ENCODE measurements around the gene UGT1A6. TPM values are rescaled to one million over a fixed set of nuclear protein-coding genes. Genes with fewer than 3 reads are reported as not detected.

UGT1A6 gene
- total RNA-seq, 1 donor from 2014 or later, result not detected

DNA sequence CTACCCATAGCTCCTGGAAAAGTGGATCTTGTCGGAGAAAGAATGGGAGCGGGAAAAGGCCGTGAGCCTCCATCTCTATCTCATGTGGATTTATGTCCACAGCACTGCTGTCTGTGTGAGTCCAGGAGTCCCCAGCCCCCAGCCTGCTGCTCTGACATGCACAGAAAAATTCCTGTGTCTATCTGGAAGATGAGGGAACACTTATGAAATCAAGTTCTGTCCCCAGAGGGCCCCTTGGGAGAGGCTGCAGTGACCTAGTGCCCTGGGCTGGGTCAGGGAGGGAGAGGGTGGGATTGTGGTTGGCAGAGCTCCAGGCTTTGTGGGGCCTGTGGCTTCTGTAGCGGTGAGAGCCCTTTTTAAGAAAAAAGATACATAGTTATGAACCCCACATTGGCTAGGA, 124.1 kb downstream of the UGT1A6 start:
- H3K4me3 ChIP-seq, result no peak overlapping the region
- intact Hi-C loops (cut with micrococcal nuclease), result no loop called here

GRCh38 chr2:233817361-233817911, 124.7 kb downstream of the UGT1A6 start:
- no peak for DNase-seq
- intact Hi-C loops (cut with micrococcal nuclease), result no loop called here
- TF ChIP-seq, protein P1, sequence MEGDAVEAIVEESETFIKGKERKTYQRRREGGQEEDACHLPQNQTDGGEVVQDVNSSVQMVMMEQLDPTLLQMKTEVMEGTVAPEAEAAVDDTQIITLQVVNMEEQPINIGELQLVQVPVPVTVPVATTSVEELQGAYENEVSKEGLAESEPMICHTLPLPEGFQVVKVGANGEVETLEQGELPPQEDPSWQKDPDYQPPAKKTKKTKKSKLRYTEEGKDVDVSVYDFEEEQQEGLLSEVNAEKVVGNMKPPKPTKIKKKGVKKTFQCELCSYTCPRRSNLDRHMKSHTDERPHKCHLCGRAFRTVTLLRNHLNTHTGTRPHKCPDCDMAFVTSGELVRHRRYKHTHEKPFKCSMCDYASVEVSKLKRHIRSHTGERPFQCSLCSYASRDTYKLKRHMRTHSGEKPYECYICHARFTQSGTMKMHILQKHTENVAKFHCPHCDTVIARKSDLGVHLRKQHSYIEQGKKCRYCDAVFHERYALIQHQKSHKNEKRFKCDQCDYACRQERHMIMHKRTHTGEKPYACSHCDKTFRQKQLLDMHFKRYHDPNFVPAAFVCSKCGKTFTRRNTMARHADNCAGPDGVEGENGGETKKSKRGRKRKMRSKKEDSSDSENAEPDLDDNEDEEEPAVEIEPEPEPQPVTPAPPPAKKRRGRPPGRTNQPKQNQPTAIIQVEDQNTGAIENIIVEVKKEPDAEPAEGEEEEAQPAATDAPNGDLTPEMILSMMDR (IDR thresholded peaks at IDR 0.05; ENCODE audit: borderline replicate concordance), result no peak

More for the DNA sequence above, 124.1 kb downstream of the UGT1A6 start:
- Histone ChIP-seq H3K27ac (replicated peaks) (no peak overlapping the region), H3K36me3 (no peaks in the 10 kb centered on the region), H3K4me1 (no peaks in the 10 kb centered on the region), H3K27me3 (ENCODE audit: low read depth) (peaks cover 22% of the 10 kb centered on the region), H3K9me3 (replicated peaks) (peaks cover 11% of the 10 kb centered on the region)
- TF ChIP-seq, protein P1 (IDR thresholded peaks at IDR 0.05; ENCODE audit: borderline replicate concordance), result no peak
- no peak for DNase-seq

GRCh38 chr2:233817995-233818638, 125.4 kb downstream of the UGT1A6 start:
- peaks cover 11% of the 10 kb centered on the region for H3K9me3 ChIP-seq (replicated peaks)
- TF ChIP-seq, protein P1 (IDR thresholded peaks at IDR 0.05; ENCODE audit: borderline replicate concordance), result no peak
- H3K36me3 ChIP-seq, result no peaks in the 10 kb centered on the region
- no peaks in the 10 kb centered on the region for H3K4me1 ChIP-seq
- intact Hi-C loops (cut with micrococcal nuclease), result no loop called here
- no peak overlapping the region for H3K4me3 ChIP-seq
- H3K27ac ChIP-seq (replicated peaks), result no peak overlapping the region
- H3K27me3 ChIP-seq (ENCODE audit: low read depth), result peaks cover 30% of the 10 kb centered on the region
- no peak for DNase-seq

More at GRCh38 chr2:233817361-233817911, 124.7 kb downstream of the UGT1A6 start:
- Histone ChIP-seq H3K36me3 (no peaks in the 10 kb centered on the region), H3K4me1 (no peaks in the 10 kb centered on the region), H3K9me3 (replicated peaks) (peaks cover 11% of the 10 kb centered on the region), H3K27ac (replicated peaks) (no peak overlapping the region), H3K27me3 (ENCODE audit: low read depth) (peaks cover 24% of the 10 kb centered on the region), H3K4me3 (no peak overlapping the region)

DNA sequence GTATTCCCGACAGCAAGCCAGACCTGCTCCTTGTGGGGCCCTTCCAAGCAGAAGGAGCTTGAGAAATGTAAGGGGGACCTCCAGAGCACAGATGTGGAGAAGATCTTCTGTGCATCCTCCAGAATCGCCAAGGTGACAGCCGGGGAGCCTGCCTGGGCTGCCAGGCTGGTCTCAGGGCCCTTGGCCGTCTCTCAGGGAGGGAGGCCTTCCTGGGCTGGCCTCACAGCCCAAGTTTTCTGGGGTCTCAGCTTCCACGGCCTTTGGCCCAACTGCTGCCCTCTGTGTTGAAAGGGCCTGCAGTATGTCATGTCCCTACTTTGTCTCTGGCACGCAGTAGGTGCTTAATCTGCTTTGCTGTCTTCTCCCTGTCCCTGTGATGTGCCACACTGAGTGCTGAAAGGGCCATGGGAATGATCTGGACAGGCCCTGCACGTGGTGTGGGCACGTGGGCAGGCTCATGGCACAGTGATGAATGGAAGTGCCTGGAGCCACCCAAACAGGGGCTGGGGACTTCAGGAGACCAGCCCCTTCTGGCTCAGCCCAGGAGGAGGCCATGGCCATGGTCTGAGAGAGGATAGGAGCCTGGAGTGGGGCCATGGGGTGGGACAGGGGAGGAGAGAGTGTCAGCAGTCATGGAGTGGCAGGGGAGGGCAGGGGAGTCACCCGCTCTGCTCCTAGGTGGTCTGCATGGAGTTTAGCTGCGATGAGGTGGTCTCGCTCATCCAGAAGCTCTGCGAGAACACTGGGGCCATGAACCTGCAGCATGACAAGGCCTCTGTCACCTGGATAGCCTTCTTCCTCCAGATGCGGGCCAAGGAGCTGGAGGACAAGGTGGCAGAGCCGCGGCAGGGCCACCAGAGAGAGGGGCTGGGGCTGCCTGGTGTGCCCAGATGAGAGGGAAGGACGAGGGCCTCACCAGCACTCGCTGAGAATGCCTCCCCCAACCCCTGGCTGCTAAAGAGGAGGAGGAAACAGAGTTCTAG, 126.2 kb downstream of the UGT1A6 start:
- Histone ChIP-seq H3K4me3 (no peak overlapping the region), H3K36me3 (no peaks in the 10 kb centered on the region), H3K9me3 (replicated peaks) (peaks cover 11% of the 10 kb centered on the region), H3K27ac (replicated peaks) (no peak overlapping the region), H3K27me3 (ENCODE audit: low read depth) (peaks cover 30% of the 10 kb centered on the region), H3K4me1 (no peaks in the 10 kb centered on the region)
- no peak for DNase-seq
- intact Hi-C loops (cut with micrococcal nuclease), result no loop called here
- TF ChIP-seq, protein P1 (IDR thresholded peaks at IDR 0.05; ENCODE audit: borderline replicate concordance), result no peak
